Spleen (tissue), 7 donors: ENCODE results near the gene VWC2.

Source experiments
- CTCF ChIP-seq, 11 experiments: fragments of 200-600 bp in 7 of 11; fragments of 450-650 bp in 4 of 11; sonication (generic) in 4 of 11; IDR thresholded peaks in 8 of 11; conservative IDR thresholded peaks in 3 of 11; 1 replicate in 7 of 11; 2 replicates in 4 of 11; pipeline versions ENCODE4 v1.4.0 to v1.8.0; 2016 to 2021; ENCODE audit warnings: antibody characterized with exemption in 11 of 11, inconsistent platforms in 4 of 11, mild to moderate bottlenecking in 1 of 11
- POLR2A ChIP-seq, 3 donors: fragments of 450-650 bp; IDR thresholded peaks; one replicate each; pipeline ENCODE4 v1.5.1; 2017; ENCODE audit warnings: antibody characterized with exemption in 3 of 3, mild to moderate bottlenecking in 1 of 3
- POLR2AphosphoS5 ChIP-seq, 3 donors: sonication (generic); formaldehyde crosslinking; IDR thresholded peaks; one replicate each; pipeline ENCODE4 v1.5.1; 2017; ENCODE audit warnings: antibody characterized with exemption in 3 of 3
- donor health status: DM: no; HTN: no; CAD: no; lungs with moderate emphysema.
- donor health status: DM: no; HTN: no; CAD: no.
- donor health status: DM: no; HTN: no; CAD: no.

GRCh38 chr7:49823566-49823965 lies 50.1 kb downstream of the VWC2 start:
- TF ChIP-seq POLR2AphosphoS5 (IDR thresholded peaks at IDR 0.05) (no peak), CTCF (IDR thresholded peaks at IDR 0.05 in 8 of 11, conservative IDR thresholded peaks at IDR 0.05 in 3 of 11) (no peak), POLR2A (IDR thresholded peaks at IDR 0.05) (no peak)
